Brain pericyte (primary cell): ENCODE results near the gene TNRC18.
"Not testable (repeated sequence)": the region's sequence is repeated elsewhere in the genome, so short reads cannot be mapped to it uniquely, and the experiment has no call there.

Source experiments
- DNase-seq: peaks from one replicate; pipeline ENCODE4 v3.0.0-alpha.2; 2012; ENCODE audit warnings: low read depth, low spot score

TNRC18 gene

GRCh38 chr7:5269992-5270657 lies 153.5 kb downstream of the TNRC18 start:
- not testable (repeated sequence) for DNase-seq

- DNase-seq, result not testable (repeated sequence)
These were observed 155.8 kb downstream of the TNRC18 start for GRCh38 chr7:5267829-5268228.

- no peak for DNase-seq
These were observed 157.2 kb downstream of the TNRC18 start for GRCh38 chr7:5266191-5267028.

GRCh38 chr7:5265320-5266190 lies 158.1 kb downstream of the TNRC18 start:
- no peak for DNase-seq

DNA sequence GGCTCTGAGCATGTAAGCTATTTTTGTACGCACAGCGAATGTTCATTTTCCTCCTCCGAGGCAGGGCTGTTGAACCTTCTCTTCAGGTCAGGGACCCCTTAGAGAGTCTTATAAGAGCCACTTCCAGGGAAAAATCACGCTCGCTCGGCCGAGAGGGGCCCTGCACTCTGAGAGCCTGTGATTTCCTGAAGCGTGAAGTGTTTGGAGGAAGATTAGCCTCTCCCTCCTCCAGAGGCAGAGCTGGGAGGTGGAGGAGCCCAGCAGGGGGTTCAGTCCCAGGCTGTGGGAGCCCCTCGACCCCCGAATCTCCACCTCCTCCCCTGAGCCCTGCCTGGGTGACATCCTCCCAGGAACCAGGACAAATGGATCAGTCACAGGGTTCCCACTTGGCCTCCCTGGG lies 160.6 kb downstream of the TNRC18 start:
- not testable (repeated sequence) for DNase-seq

DNA sequence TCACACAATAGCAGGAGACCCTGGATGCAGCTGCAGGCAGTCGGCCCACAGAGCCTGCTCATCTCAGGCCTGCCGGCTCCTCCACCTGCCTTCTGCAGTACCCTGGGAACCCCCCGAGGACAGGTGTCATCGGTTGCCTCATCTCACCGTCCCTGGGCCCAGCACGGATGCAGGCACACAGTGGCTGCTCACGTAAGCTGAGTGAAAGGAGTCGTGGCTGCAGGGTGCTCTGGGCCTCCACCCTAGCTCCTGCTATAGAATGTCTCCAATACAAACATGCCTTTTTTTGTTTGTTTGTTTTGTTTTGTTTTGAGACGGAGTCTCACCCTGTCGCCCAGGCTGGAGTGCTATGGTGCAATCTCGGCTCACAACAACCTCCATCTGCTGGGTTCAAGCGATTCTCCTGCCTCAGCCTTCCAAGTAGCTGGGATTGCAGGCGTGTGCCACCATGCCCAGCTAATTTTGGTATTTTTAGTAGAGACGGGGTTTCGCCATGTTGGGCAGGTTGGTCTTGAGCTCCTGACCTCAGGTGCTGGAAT lies 163.0 kb downstream of the TNRC18 start:
- not testable (repeated sequence) for DNase-seq
